MCF 10A (cell line): ENCODE measurements around the gene SEMA7A. TPM values are rescaled to one million over a fixed set of nuclear protein-coding genes. Genes with fewer than 3 reads are reported as not detected.

Experiments
- BruUV-seq: library from RNA; stranded (reverse); fragments of 400-500 nt; replicated peaks from 2 replicates; lab custom pipeline; 2021; lab: Mats Ljungman, UMichigan
- CTCF ChIA-PET: fragments of 300-600 bp; sonication (Branson Sonifier 250); formaldehyde crosslinking; extraction: SDS; loops from one replicate; lab custom pipeline; 2021; ENCODE audit warnings: antibody characterized with exemption, inconsistent platforms; lab: Yijun Ruan, JAX
- POLR2A ChIA-PET: fragments of 300-600, 350-650 bp; sonication (Branson Sonifier 250); formaldehyde crosslinking; extraction: SDS; loops from one replicate; lab custom pipeline; 2020; ENCODE audit warnings: antibody characterized with exemption, inconsistent platforms; lab: Yijun Ruan, JAX
- DNase-seq: peaks from one replicate; pipeline ENCODE4 v3.0.0-alpha.2; 2018; ENCODE audit not compliant: unreplicated experiment
- H3K27ac Mint-ChIP-seq: one replicate; pipeline ENCODE4 v1.8.0; 2022; ENCODE audit warnings: mild to moderate bottlenecking, low read depth, mixed read lengths; ENCODE audit not compliant: unreplicated experiment
- H3K27me3 Mint-ChIP-seq: one replicate; pipeline ENCODE4 v1.8.0; 2022; ENCODE audit warnings: mixed read lengths; ENCODE audit not compliant: insufficient read depth, unreplicated experiment
- H3K36me3 Mint-ChIP-seq: one replicate; pipeline ENCODE4 v1.8.0; 2022; ENCODE audit warnings: mild to moderate bottlenecking, moderate library complexity, mixed read lengths; ENCODE audit not compliant: insufficient read depth, unreplicated experiment
- H3K4me1 Mint-ChIP-seq: one replicate; pipeline ENCODE4 v1.8.0; 2022; ENCODE audit warnings: mixed read lengths; ENCODE audit not compliant: insufficient read depth, unreplicated experiment
- H3K4me3 Mint-ChIP-seq: one replicate; pipeline ENCODE4 v1.8.0; 2022; ENCODE audit warnings: mild to moderate bottlenecking, moderate library complexity, mixed read lengths; ENCODE audit not compliant: unreplicated experiment
- H3K9me3 Mint-ChIP-seq: one replicate; pipeline ENCODE4 v1.8.0; 2022; ENCODE audit warnings: mixed read lengths; ENCODE audit not compliant: unreplicated experiment
- intact Hi-C: fragments of 100-400 bp; cut with micrococcal nuclease; formaldehyde crosslinking; loops from 2 replicates; pipeline ENCODE4 v1.14.1; 2022
- total RNA-seq: library from RNA; stranded (reverse); gene quantifications from 2 replicates; pipeline ENCODE4 v1.2.3, GENCODE V29; 2022
- TF ChIP-seq, protein P1 (sequence below): fragments of 200-600 bp; IDR thresholded peaks from one replicate; pipeline ENCODE4 v1.8.0; 2022; ENCODE audit warnings: antibody characterized with exemption, mild to moderate bottlenecking; ENCODE audit not compliant: unreplicated experiment

Gene SEMA7A
- total RNA-seq, 1 experiment from 2014 or later = 1.6 TPM

DNA sequence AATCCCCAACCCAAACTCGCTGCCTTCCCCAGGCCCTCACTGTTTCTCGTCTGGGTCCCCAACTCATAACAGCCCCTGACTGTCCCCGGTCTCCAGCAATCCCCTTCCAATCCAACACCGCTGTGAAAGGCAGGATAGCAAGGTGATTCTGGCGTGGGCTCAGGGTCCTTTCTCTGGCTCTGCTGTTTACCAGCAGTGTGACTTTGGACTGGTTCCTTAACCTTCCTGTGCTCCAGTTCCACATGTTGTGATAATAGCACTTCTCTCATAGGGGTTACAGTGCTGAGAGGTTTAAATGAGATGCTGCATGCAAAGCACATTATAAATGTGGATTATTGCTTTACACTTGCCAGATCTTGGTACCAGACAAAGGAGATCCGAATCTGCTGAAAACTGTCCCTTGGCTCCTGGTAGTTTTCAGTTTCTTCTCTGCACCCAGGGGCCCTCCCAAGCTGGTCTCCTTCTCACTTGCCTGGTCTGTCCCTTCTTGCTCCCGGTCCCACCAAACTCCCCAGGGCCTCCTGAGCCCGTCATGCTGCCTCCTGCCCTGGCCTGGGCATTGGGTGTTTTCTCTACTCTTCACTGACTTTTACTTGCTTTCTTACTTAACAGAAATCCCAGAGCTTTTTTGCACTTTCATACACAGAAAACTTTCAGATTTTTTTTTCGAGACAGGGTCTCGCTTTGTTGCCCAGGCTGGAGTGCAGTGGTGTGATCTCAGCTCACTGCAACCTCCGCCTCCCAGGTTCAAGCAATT, 39.5 kb downstream of the SEMA7A start:
- H3K27me3 Mint-ChIP-seq = no peaks in the 10 kb centered on the region
- TF ChIP-seq, protein P1, sequence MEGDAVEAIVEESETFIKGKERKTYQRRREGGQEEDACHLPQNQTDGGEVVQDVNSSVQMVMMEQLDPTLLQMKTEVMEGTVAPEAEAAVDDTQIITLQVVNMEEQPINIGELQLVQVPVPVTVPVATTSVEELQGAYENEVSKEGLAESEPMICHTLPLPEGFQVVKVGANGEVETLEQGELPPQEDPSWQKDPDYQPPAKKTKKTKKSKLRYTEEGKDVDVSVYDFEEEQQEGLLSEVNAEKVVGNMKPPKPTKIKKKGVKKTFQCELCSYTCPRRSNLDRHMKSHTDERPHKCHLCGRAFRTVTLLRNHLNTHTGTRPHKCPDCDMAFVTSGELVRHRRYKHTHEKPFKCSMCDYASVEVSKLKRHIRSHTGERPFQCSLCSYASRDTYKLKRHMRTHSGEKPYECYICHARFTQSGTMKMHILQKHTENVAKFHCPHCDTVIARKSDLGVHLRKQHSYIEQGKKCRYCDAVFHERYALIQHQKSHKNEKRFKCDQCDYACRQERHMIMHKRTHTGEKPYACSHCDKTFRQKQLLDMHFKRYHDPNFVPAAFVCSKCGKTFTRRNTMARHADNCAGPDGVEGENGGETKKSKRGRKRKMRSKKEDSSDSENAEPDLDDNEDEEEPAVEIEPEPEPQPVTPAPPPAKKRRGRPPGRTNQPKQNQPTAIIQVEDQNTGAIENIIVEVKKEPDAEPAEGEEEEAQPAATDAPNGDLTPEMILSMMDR = no peak
- no peaks in the 10 kb centered on the region for H3K9me3 Mint-ChIP-seq
- BruUV-seq = no TSS peak
- ChIA-PET POLR2A (interaction anchor here (0.7 kb wide), 1 partner anchor 155 kb away, joined by 4 read pairs; no protein-coding TSS in a partner anchor), CTCF (interaction anchor here (0.9 to 2.4 kb wide), 3 partner anchors 12 to 45 kb away, joined by 3 to 10 read pairs (median 3); no protein-coding TSS in a partner anchor)
- peaks cover 29% of the 10 kb centered on the region for H3K4me1 Mint-ChIP-seq
- H3K4me3 Mint-ChIP-seq = no peak overlapping the region
- H3K27ac Mint-ChIP-seq = no peak overlapping the region
- no peaks in the 10 kb centered on the region for H3K36me3 Mint-ChIP-seq
- DNase-seq = no peak
- intact Hi-C loops = no loop called here

DNA sequence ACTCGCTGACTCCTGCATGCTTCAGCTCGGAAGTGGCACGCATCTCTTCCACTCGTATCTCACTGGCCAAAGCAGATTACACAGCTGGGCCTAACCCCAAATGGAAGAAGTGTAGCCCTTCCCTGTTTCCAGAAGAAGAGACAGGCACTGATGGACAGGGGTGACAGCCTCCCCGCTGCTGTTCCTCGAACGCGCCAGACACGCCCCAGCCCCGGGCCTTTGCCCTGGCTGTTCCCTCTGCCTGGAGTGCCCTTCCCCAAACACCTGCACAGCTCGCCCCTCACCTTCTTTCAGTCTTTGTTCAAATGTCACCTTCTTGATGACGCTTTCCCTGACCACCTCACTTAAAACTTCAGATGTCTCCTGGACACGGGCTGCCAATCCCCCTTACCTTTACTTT, 40.3 kb downstream of the SEMA7A start:
- Mint-ChIP-seq H3K27ac (no peak overlapping the region), H3K9me3 (no peaks in the 10 kb centered on the region), H3K4me1 (peaks cover 29% of the 10 kb centered on the region), H3K4me3 (no peak overlapping the region), H3K27me3 (no peaks in the 10 kb centered on the region), H3K36me3 (no peaks in the 10 kb centered on the region)
- no TSS peak for BruUV-seq
- CTCF ChIA-PET = interaction anchor here (0.9 to 1.0 kb wide), 2 partner anchors 17 to 46 kb away, joined by 3 read pairs; no protein-coding TSS in a partner anchor
- intact Hi-C loops = no loop called here
- POLR2A ChIA-PET = interaction anchor here (0.6 kb wide), 1 partner anchor 233 kb away, joined by 4 read pairs; no protein-coding TSS in a partner anchor
- no peak for DNase-seq
- TF ChIP-seq, protein P1 = no peak

DNA sequence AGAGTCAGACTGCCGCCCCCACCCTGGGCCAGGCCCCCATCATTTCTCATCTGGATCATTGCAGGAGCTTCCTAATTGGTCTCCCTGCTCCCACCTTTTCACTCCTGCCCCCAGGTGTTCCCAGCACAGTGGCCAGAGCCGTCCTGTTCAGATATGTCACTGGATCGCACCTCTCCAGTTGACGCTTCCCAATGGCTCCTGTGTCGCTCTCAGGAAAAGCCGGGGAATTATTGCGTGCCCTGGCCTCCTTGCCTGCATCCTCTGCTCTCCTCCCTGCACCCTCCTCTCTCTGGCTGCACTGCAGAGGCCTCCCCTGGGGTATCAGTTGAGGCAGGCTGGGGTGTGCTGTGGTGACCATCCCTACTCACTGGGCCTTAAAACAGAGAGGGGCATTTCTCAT, 40.9 kb downstream of the SEMA7A start:
- ChIA-PET CTCF (interaction anchor here (0.9 to 1.5 kb wide), 2 partner anchors 18 to 46 kb away, joined by 3 read pairs; no protein-coding TSS in a partner anchor), POLR2A (interaction anchor here (0.6 kb wide), 1 partner anchor 233 kb away, joined by 4 read pairs; no protein-coding TSS in a partner anchor)
- Mint-ChIP-seq H3K4me3 (no peak overlapping the region), H3K4me1 (peaks cover 29% of the 10 kb centered on the region), H3K36me3 (no peaks in the 10 kb centered on the region), H3K27ac (no peak overlapping the region), H3K27me3 (no peaks in the 10 kb centered on the region), H3K9me3 (no peaks in the 10 kb centered on the region)
- no TSS peak for BruUV-seq
- TF ChIP-seq, protein P1 = no peak
- intact Hi-C loops = no loop called here
- DNase-seq = no peak

DNA sequence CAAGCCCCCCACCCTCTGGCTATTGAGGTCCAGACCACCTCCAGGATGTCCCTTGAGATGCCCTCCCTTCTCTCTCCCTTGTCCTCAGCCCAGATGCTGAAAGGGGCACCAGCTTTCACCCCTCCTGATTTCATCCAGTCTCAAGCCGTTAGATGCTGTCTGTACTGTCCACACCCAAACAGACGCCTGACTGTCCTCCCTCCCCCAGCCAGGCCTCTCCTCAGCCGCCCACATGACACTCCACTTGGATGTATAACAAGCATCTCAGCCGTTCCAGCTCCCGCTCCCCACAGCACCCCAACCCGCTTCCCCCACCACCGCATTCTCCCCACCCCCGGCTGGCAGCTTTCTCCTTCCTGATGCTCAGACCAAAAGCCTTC, 41.3 kb downstream of the SEMA7A start:
- CTCF ChIA-PET = interaction anchor here (1.5 kb wide), 1 partner anchor 18 kb away, joined by 3 read pairs; no protein-coding TSS in a partner anchor
- Mint-ChIP-seq H3K27ac (no peak overlapping the region), H3K4me1 (peaks cover 29% of the 10 kb centered on the region), H3K9me3 (no peaks in the 10 kb centered on the region), H3K27me3 (no peaks in the 10 kb centered on the region), H3K4me3 (no peak overlapping the region), H3K36me3 (no peaks in the 10 kb centered on the region)
- POLR2A ChIA-PET = no interaction called here
- intact Hi-C loops = no loop called here
- no peak for DNase-seq
- no TSS peak for BruUV-seq
- TF ChIP-seq, protein P1 = no peak
